NCI-H345 (cell line): ENCODE measurements around the gene CHID1.

Experiments
- DNase-seq: peaks from one replicate; lab custom pipeline; 2025; lab: John Stamatoyannopoulos, UW

The CHID1 gene

DNA sequence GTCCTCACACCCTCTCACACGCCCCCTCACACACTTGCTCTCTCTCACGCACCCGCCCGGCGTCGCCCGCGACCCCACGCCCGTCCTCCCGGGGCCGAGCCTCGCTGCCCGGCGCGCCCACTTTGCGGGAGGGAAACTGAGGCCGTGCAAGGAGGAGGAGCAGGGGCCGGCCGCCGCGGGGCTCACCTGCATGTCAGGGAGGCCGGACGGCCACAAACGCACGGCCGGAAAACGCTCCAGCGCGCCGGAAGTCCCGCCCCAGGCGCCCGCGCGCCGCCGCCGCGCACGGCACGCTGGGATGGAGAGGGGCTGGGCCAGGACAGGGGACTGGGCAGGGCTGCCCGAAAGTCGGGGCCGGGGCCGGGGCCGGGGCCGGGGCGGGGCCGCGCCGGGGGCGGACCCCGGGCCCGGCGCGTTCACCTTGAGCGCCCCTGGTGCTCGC lies at the start of gene CHID1:
Gene CHID1, minus strand, starts transcription at position 222 of the 442 bp plus-strand sequence. CDS start 5,994 bp downstream, outside the sequence.
- peak; percentile 89 for DNase-seq

DNA sequence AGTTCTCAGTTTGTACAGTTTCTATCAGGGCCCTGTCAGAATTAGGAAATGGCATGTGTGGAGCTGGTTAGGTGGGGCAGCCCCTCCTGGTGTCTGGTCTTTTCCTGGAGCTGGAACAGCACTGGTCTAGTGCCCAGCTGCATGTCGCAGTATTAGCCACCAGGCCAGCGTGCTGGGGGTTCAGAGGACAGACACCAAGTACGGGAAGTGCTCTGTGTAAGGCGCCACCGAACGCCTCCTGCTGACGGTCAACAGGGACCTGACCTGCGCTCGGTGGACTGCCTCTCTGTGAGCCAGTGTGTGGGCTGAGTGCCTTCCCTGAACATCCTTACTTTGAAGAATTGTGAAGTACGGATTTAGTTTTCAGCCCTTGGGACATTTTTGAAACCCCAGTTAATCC lies 49.0 kb upstream of the CHID1 start:
- DNase-seq: no peak

- no peak for DNase-seq
These were observed 48.4 kb upstream of the CHID1 start for GRCh38 chr11:959027-959426.

GRCh38 chr11:958101-958500 lies 47.5 kb upstream of the CHID1 start:
- DNase-seq: no peak

- no peak for DNase-seq
These were observed 46.8 kb upstream of the CHID1 start for GRCh38 chr11:957212-957920.

GRCh38 chr11:955154-956063 lies 44.8 kb upstream of the CHID1 start:
- DNase-seq: no peak

DNA sequence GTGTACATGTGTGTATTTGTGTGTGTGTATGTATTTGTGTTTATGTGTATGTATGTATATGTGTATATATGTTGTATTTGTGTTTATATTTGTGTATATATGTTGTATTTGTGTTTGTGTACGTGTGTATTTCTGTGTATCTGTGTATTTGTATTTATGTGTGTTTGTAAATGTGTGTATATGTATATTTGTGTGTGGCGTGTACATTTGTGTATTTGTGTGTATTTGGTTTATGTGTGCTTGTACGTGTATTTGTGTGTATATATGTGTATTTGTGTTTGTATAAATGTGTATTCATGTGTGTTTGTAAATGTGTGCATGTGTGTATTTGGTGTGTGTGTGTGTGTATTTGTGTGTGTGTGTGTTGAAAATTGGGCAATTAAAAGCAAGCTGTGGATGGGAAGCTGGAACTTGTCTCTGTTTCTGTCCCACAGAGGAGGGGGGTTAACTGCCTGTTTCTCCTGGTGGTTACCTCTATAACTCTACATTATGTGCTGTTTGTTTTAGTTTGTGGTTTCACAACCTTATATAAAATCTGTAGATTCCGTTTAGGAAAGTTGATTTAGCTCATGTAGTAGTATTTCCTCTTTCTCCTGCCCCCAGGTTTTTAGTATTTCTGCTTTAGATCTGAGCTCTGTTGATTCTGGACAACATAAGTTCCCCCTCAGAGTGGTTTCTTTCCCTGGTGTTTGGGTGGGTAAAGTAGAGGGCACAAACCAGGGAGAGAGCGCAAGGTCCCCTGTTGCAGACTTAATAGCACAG lies 44.0 kb upstream of the CHID1 start:
- DNase-seq: no peak

DNA sequence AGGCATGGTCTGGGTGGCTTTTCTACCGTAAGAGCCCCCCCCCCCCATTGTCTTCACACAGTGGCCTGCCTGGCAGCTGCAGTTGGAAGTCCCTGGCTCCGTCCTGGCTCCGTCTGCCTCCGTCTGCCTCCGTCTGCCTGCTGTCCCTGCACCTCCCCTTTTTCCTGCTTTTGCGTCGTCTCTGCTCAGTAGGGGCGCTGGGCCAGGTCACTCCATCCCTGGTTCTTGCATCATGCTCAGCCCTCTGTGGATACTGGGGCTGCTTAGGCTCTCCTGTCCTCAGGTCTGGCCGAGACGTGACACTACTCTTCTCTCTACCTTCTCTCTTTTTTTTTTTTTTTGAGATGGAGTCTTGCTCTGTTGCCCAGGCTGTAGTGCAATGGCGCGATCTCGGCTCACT lies 42.9 kb upstream of the CHID1 start:
- DNase-seq: no peak

GRCh38 chr11:952406-953385 lies 42.1 kb upstream of the CHID1 start:
- DNase-seq: no peak

- DNase-seq: no peak
These were observed 40.9 kb upstream of the CHID1 start for GRCh38 chr11:951507-951906.

GRCh38 chr11:947744-948143 lies 37.1 kb upstream of the CHID1 start:
- DNase-seq: no peak

- no peak for DNase-seq
These were observed 35.4 kb upstream of the CHID1 start for GRCh38 chr11:945986-946385.

DNA sequence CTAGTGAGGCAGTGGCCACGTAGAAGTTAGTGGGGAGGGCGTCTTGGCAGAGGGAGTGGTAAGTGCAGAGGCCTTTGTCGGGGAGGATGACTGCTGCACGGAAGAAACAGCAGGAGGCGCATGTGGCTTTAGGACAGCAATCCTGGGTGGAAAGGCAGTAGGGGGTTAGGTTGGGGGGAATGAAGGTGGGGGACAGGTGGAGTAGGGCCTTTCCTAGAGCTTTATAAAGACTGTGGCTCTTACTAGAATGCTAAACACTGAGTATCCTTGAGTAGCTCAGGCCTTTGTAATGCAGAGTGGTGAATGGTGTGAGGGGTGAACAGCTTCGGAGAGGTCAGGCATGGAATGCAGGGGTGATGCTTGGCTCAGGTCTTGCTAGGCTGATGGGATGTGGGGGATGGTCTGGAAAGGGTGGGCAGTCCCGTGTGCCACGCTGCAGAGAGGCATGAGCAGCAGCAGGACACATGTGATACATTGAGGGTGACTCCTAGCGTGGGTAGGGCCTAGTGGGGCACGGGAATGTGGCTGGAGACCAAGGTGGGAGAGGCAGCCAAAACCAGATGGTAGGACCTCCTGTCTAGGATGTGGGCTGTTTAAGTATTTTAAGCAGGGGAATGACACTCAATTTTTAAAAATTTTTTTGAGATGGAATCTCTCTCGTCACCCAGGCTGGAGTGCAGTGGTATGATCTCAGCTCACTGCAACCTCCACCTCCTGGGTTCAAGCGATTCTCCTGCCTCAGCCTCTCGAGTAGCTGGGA lies 34.3 kb upstream of the CHID1 start:
- no peak for DNase-seq

DNA sequence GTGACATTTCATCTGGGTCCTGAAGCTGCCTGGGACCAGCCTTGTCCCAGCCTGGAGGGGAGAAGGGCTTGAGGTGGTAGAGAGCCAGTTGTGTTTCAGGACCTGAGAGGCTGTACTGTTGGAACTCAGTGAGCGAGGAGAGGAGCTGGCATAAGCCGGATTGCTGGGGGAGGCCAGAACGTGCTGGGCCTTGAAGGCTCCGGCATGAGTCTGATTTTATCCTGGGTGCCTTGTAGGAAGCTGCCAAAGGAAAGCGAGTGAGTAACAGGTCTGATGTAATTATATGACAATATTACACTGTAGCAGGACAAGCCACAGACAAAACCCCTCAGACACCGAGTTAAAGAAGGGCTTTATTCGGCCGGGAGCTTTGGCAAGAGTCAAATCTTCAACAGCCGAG lies 32.2 kb upstream of the CHID1 start:
- DNase-seq: no peak

GRCh38 chr11:940496-941135 lies 30.0 kb upstream of the CHID1 start:
- peak; percentile 28 for DNase-seq

GRCh38 chr11:937841-938261 lies 27.2 kb upstream of the CHID1 start:
- no peak for DNase-seq

GRCh38 chr11:936199-936598 lies 25.6 kb upstream of the CHID1 start:
- no peak for DNase-seq

GRCh38 chr11:934527-934926 lies 23.9 kb upstream of the CHID1 start:
- no peak for DNase-seq

DNA sequence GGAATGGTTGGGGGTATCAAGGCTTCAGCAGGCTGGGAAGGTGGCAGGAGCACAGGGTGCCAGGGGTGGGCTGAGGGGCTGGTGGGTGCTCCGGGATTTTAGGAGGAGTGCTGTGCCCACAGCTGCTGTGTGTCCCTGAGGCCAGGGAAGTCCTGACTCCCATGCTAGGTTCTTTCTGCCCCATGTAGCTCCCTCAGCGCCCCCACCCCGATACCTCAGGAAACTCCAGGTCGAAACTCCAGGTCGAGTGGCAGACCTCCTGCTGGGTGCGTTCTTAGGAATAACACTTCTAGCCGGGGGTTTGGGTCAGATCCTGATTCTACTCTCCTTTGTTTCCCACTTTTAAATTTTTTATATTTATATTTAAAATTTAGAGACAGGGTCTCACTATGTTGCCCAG lies 23.3 kb upstream of the CHID1 start:
- DNase-seq: no peak
